Panc1 (cell line): ENCODE data around the gene LAIR1. TPM values are rescaled to one million over a fixed set of nuclear protein-coding genes. Genes with fewer than 3 reads are reported as not detected.

ENCODE experiments used
- ATAC-seq: fragments of 200-7000 bp; cut with Tn5 transposase; 2 replicates; pipeline ENCODE4 v1.9.1; 2020; ENCODE audit warnings: mild to moderate bottlenecking, moderate library complexity
- BruUV-seq: library from RNA; stranded (reverse); fragments of 400-500 nt; replicated peaks from 2 replicates; lab custom pipeline; 2021; lab: Mats Ljungman, UMichigan
- CTCF ChIA-PET: fragments of 300-600 bp; sonication (Branson Sonifier 250); formaldehyde crosslinking; loops from one replicate; lab custom pipeline; 2022; ENCODE audit warnings: antibody characterized with exemption; lab: Charles Lee
- POLR2A ChIA-PET: fragments of 300-600 bp; sonication (Branson Sonifier 250); formaldehyde crosslinking; loops from one replicate; lab custom pipeline; 2022; ENCODE audit warnings: antibody characterized with exemption; lab: Charles Lee
- DNase-seq: peaks from one replicate; pipeline ENCODE4 v3.0.0-alpha.2; 2010; ENCODE audit warnings: low read depth, low spot score
- H3K27ac ChIP-seq: 2 replicates; pipeline ENCODE4 v1.5.1; 2011; ENCODE audit warnings: mild to moderate bottlenecking, low read length, inconsistent platforms
- H3K27me3 ChIP-seq: fragments of 200-500 bp; sonication (Bioruptor generic); 2 replicates; pipeline ENCODE4 v1.6.0; 2014; ENCODE audit warnings: low read length, inconsistent platforms; ENCODE audit not compliant: control insufficient read depth, insufficient read depth
- H3K36me3 ChIP-seq: fragments of 200-500 bp; sonication (Bioruptor generic); 2 replicates; pipeline ENCODE4 v1.5.1; 2014; ENCODE audit warnings: inconsistent platforms, mild to moderate bottlenecking, low read length, moderate library complexity; ENCODE audit not compliant: control insufficient read depth, insufficient read depth
- H3K4me1 ChIP-seq: 2 replicates; pipeline ENCODE4 v1.5.1; 2011; ENCODE audit warnings: inconsistent platforms, mild to moderate bottlenecking, low read length, moderate library complexity; ENCODE audit not compliant: control insufficient read depth, insufficient read depth
- H3K4me3 ChIP-seq, 2 experiments: 2 replicates each; pipeline ENCODE4 v1.5.1; 2011 to 2012; ENCODE audit warnings: low read depth in 2 of 2, low read length in 2 of 2, mild to moderate bottlenecking in 2 of 2, inconsistent platforms in 1 of 2, moderate library complexity in 1 of 2
- H3K9me3 ChIP-seq: fragments of 200-500 bp; sonication (Bioruptor generic); 2 replicates; pipeline ENCODE4 v1.5.1; 2014; ENCODE audit warnings: low read depth, mild to moderate bottlenecking, inconsistent platforms, low read length, moderate library complexity; ENCODE audit not compliant: control insufficient read depth, insufficient read depth
- CTCF ChIP-seq: fragments of 450-650 bp; IDR thresholded peaks from 2 replicates; pipeline ENCODE4 v1.5.1; 2017; ENCODE audit warnings: mild to moderate bottlenecking
- POLR2AphosphoS5 ChIP-seq: IDR thresholded peaks from 2 replicates; pipeline ENCODE4 v1.6.1; 2012; ENCODE audit warnings: mild to moderate bottlenecking, low read depth, low read length, moderate library complexity
- REST ChIP-seq, 2 experiments: IDR thresholded peaks; 2 replicates each; pipeline ENCODE4 v1.6.1; 2011 to 2012; ENCODE audit warnings: low read depth in 2 of 2, control low read depth in 1 of 2, low read length in 1 of 2, mild to moderate bottlenecking in 1 of 2, moderate library complexity in 1 of 2; ENCODE audit not compliant: insufficient read depth in 1 of 2
- SIN3A ChIP-seq: IDR thresholded peaks from 2 replicates; pipeline ENCODE4 v1.6.1; 2012; ENCODE audit warnings: low read depth, mild to moderate bottlenecking, low read length, moderate library complexity, borderline replicate concordance; ENCODE audit not compliant: insufficient read depth
- TCF7L2 ChIP-seq: IDR thresholded peaks from 2 replicates; pipeline ENCODE4 v1.6.1; 2011; ENCODE audit warnings: mild to moderate bottlenecking, low read depth, low read length, inconsistent platforms
- in situ Hi-C: cut with HindIII; loops from 2 replicates; pipeline ENCODE4 v1.10.0; 2016; ENCODE audit warnings: low sequenced_read_pairs, low pct_unique_long_range_greater_than_20kb
- intact Hi-C: fragments of 100-400 bp; cut with micrococcal nuclease; formaldehyde crosslinking; loops from one replicate; pipeline ENCODE4 v1.10.0; 2022; ENCODE audit not compliant: unreplicated experiment
- total RNA-seq: library from RNA; stranded (reverse); gene quantifications from one replicate; pipeline ENCODE4 v1.2.1, GENCODE V29; 2021; ENCODE audit not compliant: unreplicated experiment

The LAIR1 gene
- total RNA-seq, 1 experiment from 2014 or later, result 0.05 TPM

GRCh38 chr19:54388802-54389139, 24.0 kb upstream of the LAIR1 start:
- ATAC-seq (no peak), DNase-seq (no peak)
- CTCF ChIA-PET, result interaction anchor here (0.6 to 1.5 kb wide), 3 partner anchors 15 to 27 kb away, joined by 3 to 7 read pairs (median 4); partner anchors contain the start of gene TTYH1
- no peak overlapping the region for H3K27ac ChIP-seq
- no TSS peak for BruUV-seq
- TF ChIP-seq CTCF (no peak), POLR2AphosphoS5 (no peak), TCF7L2 (no peak), REST (IDR thresholded peaks at IDR 0.05; ENCODE audit: insufficient read depth in 1 of 2, low read depth in 2 of 2, low read length in 1 of 2) (no peak), SIN3A (no peak)
- peak overlapping the region; percentile 31 to 51 for H3K4me3 ChIP-seq
- in situ Hi-C loops, result no loop called here
- POLR2A ChIA-PET, result no interaction called here
- no peaks in the 10 kb centered on the region for H3K36me3 ChIP-seq
- H3K4me1 ChIP-seq, result peaks cover 6% of the 10 kb centered on the region; the same call in 1 of the 2 replicates
- intact Hi-C loops, result no loop called here
- peaks cover 16% of the 10 kb centered on the region for H3K27me3 ChIP-seq
- no peaks in the 10 kb centered on the region for H3K9me3 ChIP-seq

- no peaks in the 10 kb centered on the region for H3K36me3 ChIP-seq
- DNase-seq, result no peak
- peak overlapping the region; percentile 31 to 51 for H3K4me3 ChIP-seq
- H3K27ac ChIP-seq, result no peak overlapping the region
- ATAC-seq, result peak; percentile 75
- intact Hi-C loops, result no loop called here
- CTCF ChIA-PET, result interaction anchor here (0.6 to 1.5 kb wide), 3 partner anchors 16 to 27 kb away, joined by 3 to 7 read pairs (median 4); partner anchors contain the start of gene TTYH1
- POLR2A ChIA-PET, result no interaction called here
- peaks cover 6% of the 10 kb centered on the region; the same call in 1 of the 2 replicates for H3K4me1 ChIP-seq
- no TSS peak for BruUV-seq
- peaks cover 16% of the 10 kb centered on the region for H3K27me3 ChIP-seq
- TF ChIP-seq POLR2AphosphoS5, result no peak
- TF ChIP-seq SIN3A, result no peak
- no peak for TF ChIP-seq REST (IDR thresholded peaks at IDR 0.05; ENCODE audit: insufficient read depth in 1 of 2, low read depth in 2 of 2, low read length in 1 of 2)
- no peak for TF ChIP-seq CTCF
- TF ChIP-seq TCF7L2, result no peak
- in situ Hi-C loops, result no loop called here
- H3K9me3 ChIP-seq, result no peaks in the 10 kb centered on the region
Measured at GRCh38 chr19:54387991-54388801, 23.5 kb upstream of the LAIR1 start.
